GM12878 (cell line): ENCODE data around the gene NEK5. TPM values are rescaled to one million over a fixed set of nuclear protein-coding genes. Genes with fewer than 3 reads are reported as not detected.
A peak's percentile ranks its signal among the peaks of the same experiment; 100 is the strongest.

Experiments used
- ATAC-seq: fragments of 200-7000 bp; cut with Tn5 transposase; 3 replicates; pipeline ENCODE4 v1.9.1; 2020; ENCODE audit warnings: mild to moderate bottlenecking, moderate library complexity
- BruUV-seq: library from RNA; stranded (reverse); fragments of 400-500 nt; replicated peaks from 2 replicates; lab custom pipeline; 2021; lab: Mats Ljungman, UMichigan
- CTCF ChIA-PET: fragments of 300-600 bp; sonication (Branson Sonifier 250); formaldehyde crosslinking; extraction: SDS; loops from one replicate; lab custom pipeline; 2021; ENCODE audit warnings: inconsistent platforms; lab: Yijun Ruan, JAX
- POLR2A ChIA-PET: fragments of 350-600 bp; formaldehyde crosslinking; extraction: SDS; loops from one replicate; lab custom pipeline; 2021; ENCODE audit warnings: inconsistent platforms; lab: Charles Lee
- RAD21 ChIA-PET: fragments of 300-600 bp; sonication (Branson Sonifier 250); formaldehyde crosslinking; loops from one replicate; lab custom pipeline; 2023; ENCODE audit warnings: antibody characterized with exemption; ENCODE audit not compliant: unreplicated experiment; lab: Charles Lee
- SMC1A ChIA-PET: fragments of 300-600 bp; sonication (Branson Sonifier 250); formaldehyde crosslinking; loops from one replicate; lab custom pipeline; 2023; ENCODE audit not compliant: unreplicated experiment, uncharacterized antibody; lab: Charles Lee
- DNase-seq: peaks from one replicate; pipeline ENCODE4 v3.0.0-alpha.2; 2011; ENCODE audit warnings: low read depth, low spot score
- FAIRE-seq: peaks from 3 replicates; lab custom pipeline; 2011; peaks lifted over from hg19 to GRCh38; lab: Jason Lieb, UNC
- H2AFZ ChIP-seq: 2 replicates; pipeline ENCODE4 v1.6.0; 2011; ENCODE audit warnings: low read depth, low read length, control low read depth; ENCODE audit not compliant: control insufficient read depth
- H3K27ac ChIP-seq: 2 replicates; pipeline ENCODE4 v1.5.1; 2011; ENCODE audit warnings: control low read depth; ENCODE audit not compliant: control insufficient read depth, insufficient read depth
- H3K27me3 ChIP-seq, 2 experiments: replicated peaks in 1 of 2; 2 replicates each; pipeline versions ENCODE4 v1.6.0 to v1.6.1; 2011; ENCODE audit warnings: low read length in 1 of 2; ENCODE audit not compliant: control insufficient read depth in 2 of 2, insufficient read depth in 2 of 2
- H3K36me3 ChIP-seq, 2 experiments: 2 replicates each; pipeline ENCODE4 v1.5.1; 2011; ENCODE audit warnings: low read length in 1 of 2; ENCODE audit not compliant: control insufficient read depth in 2 of 2, insufficient read depth in 2 of 2
- H3K4me1 ChIP-seq: 2 replicates; pipeline ENCODE4 v1.6.1; 2011; ENCODE audit warnings: mild to moderate bottlenecking, low read length, moderate library complexity, mixed read lengths; ENCODE audit not compliant: control insufficient read depth, insufficient read depth
- H3K4me2 ChIP-seq: 2 replicates; pipeline ENCODE4 v1.6.0; 2011; ENCODE audit warnings: control low read depth; ENCODE audit not compliant: control insufficient read depth, insufficient read depth
- H3K4me3 ChIP-seq: fragments of 200-600 bp; sonication (generic); 2 replicates; pipeline ENCODE4 v1.5.1; 2016
- H3K79me2 ChIP-seq: 2 replicates; pipeline ENCODE4 v1.6.0; 2011; ENCODE audit warnings: low read length; ENCODE audit not compliant: control insufficient read depth, insufficient read depth
- H3K9ac ChIP-seq: 2 replicates; pipeline ENCODE4 v1.8.0; 2011; ENCODE audit warnings: low read length, control low read depth, mixed read lengths; ENCODE audit not compliant: control insufficient read depth, insufficient read depth
- H3K9me3 ChIP-seq: replicated peaks from 3 replicates; pipeline ENCODE4 v1.5.1; 2011; ENCODE audit warnings: mild to moderate bottlenecking, low read length; ENCODE audit not compliant: control insufficient read depth, insufficient read depth
- H4K20me1 ChIP-seq: 2 replicates; pipeline ENCODE4 v1.6.0; 2011; ENCODE audit not compliant: control insufficient read depth, insufficient read depth
- BCL11A ChIP-seq: IDR thresholded peaks from 2 replicates; pipeline ENCODE4 v1.6.1; 2011; ENCODE audit warnings: low read depth, low read length
- MXI1 ChIP-seq: fragments of 150-350 bp; IDR thresholded peaks from 2 replicates; pipeline ENCODE4 v1.6.1; 2011; ENCODE audit warnings: low read depth, mild to moderate bottlenecking, inconsistent platforms, low read length, improper control_type of control experiment
- NKRF ChIP-seq: fragments of 450-650 bp; conservative IDR thresholded peaks from 2 replicates; pipeline ENCODE4 v1.6.1; 2017; ENCODE audit warnings: mild to moderate bottlenecking, moderate library complexity
- NRF1 ChIP-seq: conservative IDR thresholded peaks from 2 replicates; pipeline ENCODE4 v1.6.1; 2011; ENCODE audit warnings: mild to moderate bottlenecking, low read depth, low read length, improper control_type of control experiment
- PML ChIP-seq: IDR thresholded peaks from 2 replicates; pipeline ENCODE4 v1.6.1; 2012; ENCODE audit warnings: low read length, inconsistent platforms
- RELA ChIP-seq: fragments of 450-650 bp; IDR thresholded peaks from 2 replicates; pipeline ENCODE4 v1.8.0; 2014; ENCODE audit warnings: borderline replicate concordance; ENCODE audit not compliant: partially characterized antibody
- SUPT20H ChIP-seq: IDR thresholded peaks from 2 replicates; pipeline ENCODE4 v1.6.1; 2011; ENCODE audit warnings: low read depth, mild to moderate bottlenecking, low read length, moderate library complexity, borderline replicate concordance; ENCODE audit not compliant: control insufficient read depth
- WGBS: methylation state at CpG from one replicate; pipeline ENCODE4 v1.1.6; 2016; ENCODE audit warnings: low lambda C conversion rate; ENCODE audit not compliant: insufficient replicate concordance, insufficient coverage; ENCODE audit errors: missing lambda C conversion rate; 5-methylcytosine and 5-hydroxymethylcytosine counted together
- in situ Hi-C: fragments of 300-500 bp; cut with MboI; formaldehyde crosslinking; loops from 9 replicates; pipeline ENCODE4 v1.14.3; 2018; ENCODE audit warnings: mixed read lengths
- intact Hi-C: fragments of 100-400 bp; cut with micrococcal nuclease; formaldehyde crosslinking; loops from one replicate; pipeline ENCODE4 v1.14.2; 2022; ENCODE audit not compliant: unreplicated experiment
- polyA plus RNA-seq, 11 experiments: library from polyadenylated mRNA; depleted of rRNA in 4 of 11; unstranded in 6 of 11; stranded (reverse) in 5 of 11; fragments of >200 nt; fragmentation: Nextera tagmentation in 4 of 11; fragmentation: Illumina TruSeq in 1 of 11; extraction: Ambion mirVana in 4 of 11; extraction: Trizol in 1 of 11; gene quantifications; 1 replicate in 1 of 11; 2 replicates in 10 of 11; pipeline versions ENCODE4 v1.2.1 to v1.2.3, GENCODE V29; 2011 to 2016; ENCODE audit warnings: inconsistent platforms in 2 of 11, missing spikeins in 2 of 11, low read depth in 1 of 11
- total RNA-seq, 4 experiments: library from RNA; depleted of rRNA in 3 of 4; stranded (reverse); fragments of >200 nt in 3 of 4; fragmentation: Illumina TruSeq in 1 of 4; extraction: Trizol in 1 of 4; gene quantifications; 2 replicates each; pipeline versions ENCODE4 v1.2.1 to v1.2.3, GENCODE V29; 2013 to 2021
- TF ChIP-seq, protein P1 (sequence below): IDR thresholded peaks from 2 replicates; pipeline ENCODE4 v1.6.1; 2012; ENCODE audit warnings: mild to moderate bottlenecking, low read depth, low read length
- TF ChIP-seq, protein P2 (sequence below): fragments of 450-650 bp; IDR thresholded peaks from 2 replicates; pipeline ENCODE4 v1.6.1; 2017; ENCODE audit warnings: low read depth, mild to moderate bottlenecking, moderate library complexity

NEK5 gene
- total and polyA plus RNA-seq, 10 of the 15 experiments (the other 5 are each of a cell fraction or from before 2014, with no cell fraction given) = 0.04 to 0.32 (median 0.20) TPM; not detected in 6

GRCh38 chr13:52012512-52012836 lies 116.4 kb downstream of the NEK5 start:
- in situ Hi-C loops (loop anchor here (10.0 kb wide), 1 partner anchor 442 kb away; the partner anchor contains the start of genes CKAP2 and VPS36), intact Hi-C loops (loop anchor here (5.0 kb wide), 2 partner anchors 180 to 440 kb away; partner anchors contain the start of gene VPS36)
- Histone ChIP-seq H3K9me3 (no peaks in the 10 kb centered on the region; the same call in 1 of the 3 replicates), H3K79me2 (peaks cover 23% of the 10 kb centered on the region), H3K4me3 (peak overlapping the region; percentile 95), H3K9ac (peak overlapping the region; percentile 77)
- WGBS = 0% methylated on average over 8 of the region's 8 CpGs
- ChIA-PET POLR2A (no interaction called here), CTCF (interaction anchor here (1.0 to 2.5 kb wide), 9 partner anchors 12 to 438 kb away, joined by 3 to 11 read pairs (median 3); partner anchors contain the start of genes UTP14C and VPS36), SMC1A (interaction anchor here (1.0 to 2.1 kb wide), 6 partner anchors 9 to 182 kb away, joined by 3 to 9 read pairs (median 5); no protein-coding TSS in a partner anchor)
- DNase-seq = no peak
- TF ChIP-seq NRF1 (no peak), BCL11A (no peak), PML (0 out of 2 replicates have a peak, but pooled peaks have one; percentile 1), MXI1 (no peak), NKRF (peak; percentile 34; the same call in 1 of the 2 replicates), SUPT20H (no peak), RELA (no peak)
- TF ChIP-seq, protein P1, sequence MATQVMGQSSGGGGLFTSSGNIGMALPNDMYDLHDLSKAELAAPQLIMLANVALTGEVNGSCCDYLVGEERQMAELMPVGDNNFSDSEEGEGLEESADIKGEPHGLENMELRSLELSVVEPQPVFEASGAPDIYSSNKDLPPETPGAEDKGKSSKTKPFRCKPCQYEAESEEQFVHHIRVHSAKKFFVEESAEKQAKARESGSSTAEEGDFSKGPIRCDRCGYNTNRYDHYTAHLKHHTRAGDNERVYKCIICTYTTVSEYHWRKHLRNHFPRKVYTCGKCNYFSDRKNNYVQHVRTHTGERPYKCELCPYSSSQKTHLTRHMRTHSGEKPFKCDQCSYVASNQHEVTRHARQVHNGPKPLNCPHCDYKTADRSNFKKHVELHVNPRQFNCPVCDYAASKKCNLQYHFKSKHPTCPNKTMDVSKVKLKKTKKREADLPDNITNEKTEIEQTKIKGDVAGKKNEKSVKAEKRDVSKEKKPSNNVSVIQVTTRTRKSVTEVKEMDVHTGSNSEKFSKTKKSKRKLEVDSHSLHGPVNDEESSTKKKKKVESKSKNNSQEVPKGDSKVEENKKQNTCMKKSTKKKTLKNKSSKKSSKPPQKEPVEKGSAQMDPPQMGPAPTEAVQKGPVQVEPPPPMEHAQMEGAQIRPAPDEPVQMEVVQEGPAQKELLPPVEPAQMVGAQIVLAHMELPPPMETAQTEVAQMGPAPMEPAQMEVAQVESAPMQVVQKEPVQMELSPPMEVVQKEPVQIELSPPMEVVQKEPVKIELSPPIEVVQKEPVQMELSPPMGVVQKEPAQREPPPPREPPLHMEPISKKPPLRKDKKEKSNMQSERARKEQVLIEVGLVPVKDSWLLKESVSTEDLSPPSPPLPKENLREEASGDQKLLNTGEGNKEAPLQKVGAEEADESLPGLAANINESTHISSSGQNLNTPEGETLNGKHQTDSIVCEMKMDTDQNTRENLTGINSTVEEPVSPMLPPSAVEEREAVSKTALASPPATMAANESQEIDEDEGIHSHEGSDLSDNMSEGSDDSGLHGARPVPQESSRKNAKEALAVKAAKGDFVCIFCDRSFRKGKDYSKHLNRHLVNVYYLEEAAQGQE = 0 out of 2 replicates have a peak, but pooled peaks have one; percentile 15
- TF ChIP-seq, protein P2, sequence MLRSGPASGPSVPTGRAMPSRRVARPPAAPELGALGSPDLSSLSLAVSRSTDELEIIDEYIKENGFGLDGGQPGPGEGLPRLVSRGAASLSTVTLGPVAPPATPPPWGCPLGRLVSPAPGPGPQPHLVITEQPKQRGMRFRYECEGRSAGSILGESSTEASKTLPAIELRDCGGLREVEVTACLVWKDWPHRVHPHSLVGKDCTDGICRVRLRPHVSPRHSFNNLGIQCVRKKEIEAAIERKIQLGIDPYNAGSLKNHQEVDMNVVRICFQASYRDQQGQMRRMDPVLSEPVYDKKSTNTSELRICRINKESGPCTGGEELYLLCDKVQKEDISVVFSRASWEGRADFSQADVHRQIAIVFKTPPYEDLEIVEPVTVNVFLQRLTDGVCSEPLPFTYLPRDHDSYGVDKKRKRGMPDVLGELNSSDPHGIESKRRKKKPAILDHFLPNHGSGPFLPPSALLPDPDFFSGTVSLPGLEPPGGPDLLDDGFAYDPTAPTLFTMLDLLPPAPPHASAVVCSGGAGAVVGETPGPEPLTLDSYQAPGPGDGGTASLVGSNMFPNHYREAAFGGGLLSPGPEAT = peak; percentile 79
- TF ChIP-seq, all 136 proteins: peak for 4
- Histone ChIP-seq H2AFZ (peak overlapping the region; percentile 94), H3K27ac (peak overlapping the region; percentile 49), H3K36me3 (peaks cover 0 to 1% of the 10 kb centered on the region in 2 experiments; a peak in 3 of 4 replicates), H4K20me1 (no peaks in the 10 kb centered on the region), H3K27me3 (peaks cover 2 to 13% of the 10 kb centered on the region in 2 experiments; a peak in 2 of 4 replicates), H3K4me1 (no peaks in the 10 kb centered on the region; the same call in 1 of the 2 replicates), H3K4me2 (peak overlapping the region; percentile 79; the same call in 1 of the 2 replicates)
- FAIRE-seq (no peak), ATAC-seq (no peak; the same call in 2 of the 3 replicates)
- RAD21 ChIA-PET = interaction anchor here (1.2 to 1.6 kb wide), 4 partner anchors 53 to 438 kb away, joined by 3 to 5 read pairs (median 4); partner anchors contain the start of gene VPS36
- TSS peak; percentile 82 for BruUV-seq
